ENCODE measurements around the gene FOLR3.

DNA sequence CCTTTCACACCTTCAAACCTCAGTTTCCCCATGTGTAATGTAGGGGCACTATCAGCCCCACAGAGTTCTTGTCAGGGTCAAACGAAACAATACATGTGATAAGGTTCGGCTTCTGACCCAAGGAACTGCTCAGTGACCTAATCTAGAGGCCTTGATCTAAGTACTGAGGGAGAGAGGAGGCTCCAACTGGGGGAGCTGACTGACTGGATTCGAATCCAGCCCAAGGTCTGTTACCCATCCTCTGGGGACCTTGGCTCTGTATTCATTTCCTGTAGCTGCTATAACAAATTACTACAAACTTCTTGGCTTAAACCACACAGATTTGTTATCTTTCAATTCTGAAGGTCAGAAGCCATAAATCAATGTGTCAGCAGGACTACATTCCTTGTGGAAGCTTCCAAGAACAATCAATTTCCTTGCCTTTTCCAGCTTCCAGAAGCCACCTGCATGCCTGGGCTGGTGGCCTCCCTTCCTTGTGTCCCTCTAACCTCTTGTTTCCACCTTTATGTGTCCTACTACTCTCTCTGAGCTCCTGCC is 12.3 kb upstream of the FOLR3 start:
- TF ChIP-seq, protein P1, sequence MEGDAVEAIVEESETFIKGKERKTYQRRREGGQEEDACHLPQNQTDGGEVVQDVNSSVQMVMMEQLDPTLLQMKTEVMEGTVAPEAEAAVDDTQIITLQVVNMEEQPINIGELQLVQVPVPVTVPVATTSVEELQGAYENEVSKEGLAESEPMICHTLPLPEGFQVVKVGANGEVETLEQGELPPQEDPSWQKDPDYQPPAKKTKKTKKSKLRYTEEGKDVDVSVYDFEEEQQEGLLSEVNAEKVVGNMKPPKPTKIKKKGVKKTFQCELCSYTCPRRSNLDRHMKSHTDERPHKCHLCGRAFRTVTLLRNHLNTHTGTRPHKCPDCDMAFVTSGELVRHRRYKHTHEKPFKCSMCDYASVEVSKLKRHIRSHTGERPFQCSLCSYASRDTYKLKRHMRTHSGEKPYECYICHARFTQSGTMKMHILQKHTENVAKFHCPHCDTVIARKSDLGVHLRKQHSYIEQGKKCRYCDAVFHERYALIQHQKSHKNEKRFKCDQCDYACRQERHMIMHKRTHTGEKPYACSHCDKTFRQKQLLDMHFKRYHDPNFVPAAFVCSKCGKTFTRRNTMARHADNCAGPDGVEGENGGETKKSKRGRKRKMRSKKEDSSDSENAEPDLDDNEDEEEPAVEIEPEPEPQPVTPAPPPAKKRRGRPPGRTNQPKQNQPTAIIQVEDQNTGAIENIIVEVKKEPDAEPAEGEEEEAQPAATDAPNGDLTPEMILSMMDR (conservative IDR thresholded peaks at IDR 0.05; ENCODE audit: low read length), result no peak
- no peak for TF ChIP-seq EZH2phosphoT487 (IDR thresholded peaks at IDR 0.05; ENCODE audit: borderline replicate concordance)

Data from Loucy (cell line).